BLaER1 treated with 17β-estradiol and CSF1 and Interleukin-3, amounts not matched to agents 10 nM and 100 nM (cell line): Measurements from ENCODE around the gene ATAD3C.
"Not testable (repeated sequence)": the region's sequence is repeated elsewhere in the genome, so short reads cannot be mapped to it uniquely, and the experiment has no call there.

Experiments used
- H3K27ac ChIP-seq, 11 experiments: shearing (Covaris generic); formaldehyde crosslinking; 2 replicates each; pipeline ENCODE4 v1.8.1; 2022
- H3K27me3 ChIP-seq, 11 experiments: shearing (Covaris generic); formaldehyde crosslinking; 2 replicates each; pipeline ENCODE4 v1.8.1; 2022
- H3K36me3 ChIP-seq, 11 experiments: shearing (Covaris generic); formaldehyde crosslinking; 2 replicates each; pipeline ENCODE4 v1.8.1; 2022
- H3K4me1 ChIP-seq, 10 experiments: shearing (Covaris generic); formaldehyde crosslinking; 2 replicates each; pipeline ENCODE4 v1.8.1; 2022
- H3K4me2 ChIP-seq, 11 experiments: shearing (Covaris generic); formaldehyde crosslinking; 2 replicates each; pipeline ENCODE4 v1.8.1; 2022
- H3K4me3 ChIP-seq, 10 experiments: shearing (Covaris generic); formaldehyde crosslinking; 2 replicates each; pipeline ENCODE4 v1.8.1; 2022
- H3K9ac ChIP-seq, 11 experiments: shearing (Covaris generic); formaldehyde crosslinking; 2 replicates each; pipeline ENCODE4 v1.8.1; 2022
- H3K9me3 ChIP-seq, 11 experiments: shearing (Covaris generic); formaldehyde crosslinking; replicated peaks in 1 of 11; 2 replicates each; pipeline ENCODE4 v1.8.1; 2022
- H4K20me1 ChIP-seq, 11 experiments: shearing (Covaris generic); formaldehyde crosslinking; 2 replicates each; pipeline ENCODE4 v1.8.1; 2022
- Cebpa-rat ChIP-seq, 11 experiments: shearing (Covaris generic); IDR thresholded peaks; 2 replicates each; pipeline ENCODE4 v1.8.1; 2022

Gene ATAD3C

DNA sequence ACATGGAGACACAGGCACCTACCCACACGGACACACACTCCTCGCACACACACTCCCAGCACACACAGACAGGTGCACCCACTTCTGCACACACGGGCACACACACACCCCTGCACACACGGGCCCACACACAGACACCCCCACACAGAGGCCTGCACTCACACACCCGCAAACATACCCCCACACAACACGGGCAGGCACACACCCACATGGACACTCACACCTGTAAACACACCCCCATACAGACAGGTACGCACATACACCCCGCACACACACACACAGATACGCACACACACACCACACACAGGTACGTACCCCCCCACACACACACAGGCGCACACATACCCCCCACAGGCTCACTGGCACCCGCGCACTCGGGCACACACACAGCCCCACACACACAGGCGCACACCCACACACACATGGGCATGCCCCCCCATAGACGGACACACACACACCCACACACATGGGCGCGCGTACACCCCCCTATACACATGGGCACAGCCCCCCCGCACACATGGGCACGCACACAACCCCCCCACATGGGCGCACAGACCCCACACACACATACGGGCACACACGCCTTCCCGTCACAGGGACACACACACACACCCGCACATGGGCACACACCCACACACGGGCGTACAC, 68.6 kb downstream of the ATAD3C start:
- Histone ChIP-seq H3K4me1 (peaks cover 26 to 40% (median 38%) of the 10 kb centered on the region in 10 experiments), H3K4me3 (no peak overlapping the region), H3K36me3 (peaks cover 29 to 72% (median 56%) of the 10 kb centered on the region in 11 experiments), H3K27me3 (peaks cover 0 to 8% (median 0%) of the 10 kb centered on the region in 11 experiments; a peak in 3 of 22 replicates), H3K4me2 (no peak overlapping the region), H4K20me1 (peaks cover 0 to 75% (median 56%) of the 10 kb centered on the region in 11 experiments; a peak in 21 of 22 replicates), H3K9ac (no peak overlapping the region), H3K27ac (no peak overlapping the region), H3K9me3 (no peaks in the 10 kb centered on the region)
- no peak for TF ChIP-seq Cebpa-rat (IDR thresholded peaks at IDR 0.05)

DNA sequence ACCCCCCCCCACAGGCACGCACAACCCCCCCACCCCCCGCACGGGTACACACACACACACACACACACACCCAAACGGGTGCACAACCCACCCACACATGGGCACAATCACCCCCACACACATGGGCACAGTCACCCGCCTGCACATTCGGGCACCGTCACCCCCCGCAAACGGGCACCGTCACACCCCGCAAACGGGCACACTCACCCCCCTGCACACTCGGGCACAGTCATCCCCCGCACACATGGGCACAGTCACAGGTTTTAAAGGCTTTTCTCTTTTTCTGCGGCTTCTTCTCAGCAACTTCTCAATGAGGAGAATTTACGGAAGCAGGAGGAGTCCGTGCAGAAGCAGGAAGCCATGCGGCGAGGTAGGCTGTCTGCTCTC, 69.1 kb downstream of the ATAD3C start:
- peaks cover 0 to 14% (median 0%) of the 10 kb centered on the region in 11 experiments; a peak in 3 of 22 replicates for H3K27me3 ChIP-seq
- not testable (repeated sequence) for H3K27ac ChIP-seq, H3K4me3 ChIP-seq, H3K4me2 ChIP-seq, H3K9me3 ChIP-seq, H3K9ac ChIP-seq
- H3K36me3 ChIP-seq, result peaks cover 29 to 77% (median 59%) of the 10 kb centered on the region in 11 experiments
- peaks cover 0 to 76% (median 58%) of the 10 kb centered on the region in 11 experiments; a peak in 21 of 22 replicates for H4K20me1 ChIP-seq
- peaks cover 22 to 41% (median 38%) of the 10 kb centered on the region in 10 experiments for H3K4me1 ChIP-seq
